Neuronal stem cell (in vitro differentiated cells): ENCODE measurements around the gene PKD2L2.
"Not testable (repeated sequence)": the region's sequence is repeated elsewhere in the genome, so short reads cannot be mapped to it uniquely, and the experiment has no call there.

Source experiments
- DNase-seq: peaks from one replicate; pipeline ENCODE4 v3.0.0-alpha.2; 2013; ENCODE audit warnings: low spot score
- H2AFZ ChIP-seq: one replicate; pipeline ENCODE4 v1.6.1; 2013; ENCODE audit warnings: mild to moderate bottlenecking, low read length, inconsistent platforms
- H2AK5ac ChIP-seq: 2 replicates; pipeline ENCODE4 v1.6.1; 2013; ENCODE audit warnings: low read depth, mild to moderate bottlenecking, inconsistent platforms, low read length, moderate library complexity, mixed read lengths
- H2BK120ac ChIP-seq: 2 replicates; pipeline ENCODE4 v1.6.1; 2013; ENCODE audit warnings: low read depth, mild to moderate bottlenecking, inconsistent platforms, low read length, moderate library complexity, mixed read lengths
- H2BK12ac ChIP-seq: one replicate; pipeline ENCODE4 v1.6.1; 2013; ENCODE audit warnings: low read length, inconsistent platforms
- H2BK15ac ChIP-seq: 2 replicates; pipeline ENCODE4 v1.6.1; 2013; ENCODE audit warnings: mild to moderate bottlenecking, low read length, inconsistent platforms, mixed read lengths
- H2BK5ac ChIP-seq: one replicate; pipeline ENCODE4 v1.6.1; 2013; ENCODE audit warnings: inconsistent platforms, mild to moderate bottlenecking, low read length, moderate library complexity
- H3K14ac ChIP-seq: one replicate; pipeline ENCODE4 v1.6.1; 2013; ENCODE audit warnings: low read length, inconsistent platforms
- H3K18ac ChIP-seq: 2 replicates; pipeline ENCODE4 v1.6.1; 2013; ENCODE audit warnings: low read length, inconsistent platforms
- H3K23ac ChIP-seq: 2 replicates; pipeline ENCODE4 v1.6.1; 2013; ENCODE audit warnings: low read depth, mild to moderate bottlenecking, mixed read lengths, low read length, inconsistent platforms; ENCODE audit not compliant: poor library complexity
- H3K27ac ChIP-seq: replicated peaks from 3 replicates; pipeline ENCODE4 v1.5.1; 2013; ENCODE audit warnings: low read length, inconsistent platforms
- H3K27me3 ChIP-seq, 3 experiments: 2 replicates each; pipeline ENCODE4 v1.6.1; 2013; ENCODE audit warnings: low read length in 3 of 3, mild to moderate bottlenecking in 2 of 3, inconsistent platforms in 1 of 3, low read depth in 1 of 3, mixed read lengths in 1 of 3, moderate library complexity in 1 of 3; ENCODE audit not compliant: control insufficient read depth in 3 of 3, insufficient read depth in 3 of 3
- H3K36me3 ChIP-seq, 2 donors: replicated peaks in 1 of 2; 2 replicates each; pipeline ENCODE4 v1.6.1; 2013; ENCODE audit warnings: low read length in 2 of 2; ENCODE audit not compliant: control insufficient read depth in 2 of 2, insufficient read depth in 2 of 2
- H3K4ac ChIP-seq: 2 replicates; pipeline ENCODE4 v1.6.1; 2013; ENCODE audit warnings: inconsistent platforms, mild to moderate bottlenecking, low read length, moderate library complexity
- H3K4me1 ChIP-seq, 2 donors: 1 replicate in 1 of 2; 2 replicates in 1 of 2; pipeline ENCODE4 v1.6.1; 2013; ENCODE audit warnings: low read length in 2 of 2, low read depth in 1 of 2; ENCODE audit not compliant: control insufficient read depth in 2 of 2, insufficient read depth in 1 of 2
- H3K4me2 ChIP-seq: one replicate; pipeline ENCODE4 v1.6.1; 2013; ENCODE audit warnings: mild to moderate bottlenecking, low read length, inconsistent platforms; ENCODE audit not compliant: insufficient read depth, poor library complexity, severe bottlenecking
- H3K4me3 ChIP-seq, 2 donors: 2 replicates each; pipeline ENCODE4 v1.5.1; 2013; ENCODE audit warnings: low read length in 2 of 2, mild to moderate bottlenecking in 2 of 2, inconsistent platforms in 1 of 2, moderate library complexity in 1 of 2
- H3K79me1 ChIP-seq: one replicate; pipeline ENCODE4 v1.6.1; 2013; ENCODE audit warnings: low read depth, mild to moderate bottlenecking, inconsistent platforms, low read length, moderate library complexity
- H3K9ac ChIP-seq: one replicate; pipeline ENCODE4 v1.6.1; 2013; ENCODE audit warnings: mild to moderate bottlenecking, low read depth, low read length, inconsistent platforms; ENCODE audit not compliant: poor library complexity
- H3K9me3 ChIP-seq, 2 donors: replicated peaks in 1 of 2; 2 replicates each; pipeline versions ENCODE3 to v1.6.1; 2013; ENCODE audit warnings: low read length in 2 of 2, mild to moderate bottlenecking in 2 of 2, inconsistent platforms in 1 of 2, low read depth in 1 of 2, mixed read lengths in 1 of 2, moderate library complexity in 1 of 2; ENCODE audit not compliant: control insufficient read depth in 2 of 2, insufficient read depth in 1 of 2
- H4K8ac ChIP-seq: one replicate; pipeline ENCODE4 v1.6.1; 2013; ENCODE audit warnings: low read depth, mild to moderate bottlenecking, inconsistent platforms, low read length, moderate library complexity
- H4K91ac ChIP-seq: one replicate; pipeline ENCODE4 v1.6.1; 2013; ENCODE audit warnings: low read length, low read depth, mild to moderate bottlenecking, inconsistent platforms; ENCODE audit not compliant: poor library complexity
- WGBS, 2 donors: extraction: QIAGEN DNeasy Blood & Tissue Kit; methylation state at CpG; one replicate each; pipeline ENCODE4 v1.1.7; 2013; ENCODE audit warnings: missing lambda C conversion rate in 2 of 2, mixed read lengths in 1 of 2; ENCODE audit not compliant: insufficient read length in 2 of 2, insufficient replicate concordance in 1 of 2; ENCODE audit errors: extremely low coverage in 2 of 2; 5-methylcytosine and 5-hydroxymethylcytosine counted together

Gene PKD2L2

GRCh38 chr5:137847687-137848086 is 41.6 kb upstream of the PKD2L2 start:
- H4K8ac ChIP-seq, result no peak overlapping the region
- no peaks in the 10 kb centered on the region for H3K79me1 ChIP-seq
- no peak overlapping the region for H2BK15ac ChIP-seq
- no peaks in the 10 kb centered on the region for H3K9me3 ChIP-seq
- H2BK120ac ChIP-seq, result no peak overlapping the region
- no peak overlapping the region for H2BK12ac ChIP-seq
- H3K18ac ChIP-seq, result no peak overlapping the region
- no peak overlapping the region for H2AFZ ChIP-seq
- H3K4me2 ChIP-seq, result no peak overlapping the region
- no peaks in the 10 kb centered on the region for H3K36me3 ChIP-seq
- H3K4me3 ChIP-seq, result no peak overlapping the region
- no peaks in the 10 kb centered on the region for H3K4me1 ChIP-seq
- no peak for DNase-seq
- no peak overlapping the region for H2BK5ac ChIP-seq
- H3K27ac ChIP-seq, result no peak overlapping the region
- H3K14ac ChIP-seq, result no peak overlapping the region
- H3K9ac ChIP-seq, result no peak overlapping the region
- H2AK5ac ChIP-seq, result no peak overlapping the region
- no peak overlapping the region for H3K23ac ChIP-seq
- H3K27me3 ChIP-seq, result no peaks in the 10 kb centered on the region
- no peak overlapping the region for H3K4ac ChIP-seq
- whole genome bisulfite sequencing, 2 donors, result no CpG with 5 or more reads among the region's 6 CpGs
- no peak overlapping the region for H4K91ac ChIP-seq

DNA sequence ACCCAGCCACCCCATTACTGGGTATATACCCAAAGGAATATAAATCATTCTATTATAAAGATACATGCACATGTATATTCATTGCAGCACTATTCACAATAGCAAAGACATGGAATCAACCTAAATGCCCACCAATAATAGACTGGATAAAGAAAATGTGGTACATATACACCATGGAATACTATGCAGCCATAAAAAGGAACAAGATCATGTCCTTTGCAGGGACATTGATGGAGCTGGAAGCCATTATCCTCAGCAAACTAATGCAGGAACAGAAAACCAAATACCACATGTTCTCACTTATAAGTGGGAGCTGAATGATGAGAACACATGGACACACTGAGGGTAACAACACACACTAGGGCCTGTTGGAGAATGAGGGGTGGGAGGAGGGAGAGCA is 36.1 kb upstream of the PKD2L2 start:
- not testable (repeated sequence) for H3K4me2 ChIP-seq, H3K18ac ChIP-seq, H4K8ac ChIP-seq, H3K4me1 ChIP-seq, H3K9me3 ChIP-seq, H2BK5ac ChIP-seq, DNase-seq, H3K14ac ChIP-seq, H3K27me3 ChIP-seq, H3K36me3 ChIP-seq, H2AK5ac ChIP-seq, H2AFZ ChIP-seq, H3K23ac ChIP-seq, H3K4me3 ChIP-seq, H2BK15ac ChIP-seq, H2BK12ac ChIP-seq, H4K91ac ChIP-seq, H3K27ac ChIP-seq, H3K9ac ChIP-seq, H3K4ac ChIP-seq, H2BK120ac ChIP-seq, H3K79me1 ChIP-seq

DNA sequence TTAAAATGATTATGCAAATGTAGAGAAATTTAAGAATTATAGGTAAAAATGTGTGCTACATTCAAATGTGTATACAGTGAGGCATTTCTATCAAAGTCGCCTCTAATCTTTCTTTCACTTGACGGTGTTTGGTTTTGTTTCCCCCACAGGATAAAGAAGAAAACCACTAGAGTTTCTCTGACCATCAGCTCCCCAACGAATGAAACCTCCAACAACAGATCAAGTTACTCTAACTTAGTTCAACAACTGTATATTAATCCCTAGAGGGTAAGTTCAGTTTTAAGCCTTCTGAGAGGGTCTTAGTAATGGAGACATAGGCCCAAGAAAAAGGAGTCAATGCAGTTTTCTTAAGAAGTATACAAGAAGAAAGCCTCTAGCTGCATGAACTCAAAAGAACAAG is 33.1 kb upstream of the PKD2L2 start:
- Histone ChIP-seq H2BK12ac (no peak overlapping the region), H2BK15ac (no peak overlapping the region), H3K23ac (no peak overlapping the region), H3K14ac (no peak overlapping the region), H3K36me3 (no peaks in the 10 kb centered on the region), H3K4me3 (no peak overlapping the region), H2BK5ac (no peak overlapping the region), H3K9ac (no peak overlapping the region), H3K4ac (no peak overlapping the region), H3K9me3 (peaks cover 0 to 2% of the 10 kb centered on the region in 2 donors), H2AFZ (no peak overlapping the region), H3K27ac (no peak overlapping the region), H2BK120ac (no peak overlapping the region), H3K4me2 (no peak overlapping the region), H2AK5ac (no peak overlapping the region), H4K8ac (no peak overlapping the region), H3K27me3 (peaks cover 0 to 22% (median 0%) of the 10 kb centered on the region in 3 experiments), H3K79me1 (no peaks in the 10 kb centered on the region), H3K18ac (no peak overlapping the region), H4K91ac (no peak overlapping the region), H3K4me1 (peaks cover 0 to 1% of the 10 kb centered on the region in 2 donors)
- no CpG with 5 or more reads among the region's 3 CpGs for WGBS, 2 donors
- no peak for DNase-seq

DNA sequence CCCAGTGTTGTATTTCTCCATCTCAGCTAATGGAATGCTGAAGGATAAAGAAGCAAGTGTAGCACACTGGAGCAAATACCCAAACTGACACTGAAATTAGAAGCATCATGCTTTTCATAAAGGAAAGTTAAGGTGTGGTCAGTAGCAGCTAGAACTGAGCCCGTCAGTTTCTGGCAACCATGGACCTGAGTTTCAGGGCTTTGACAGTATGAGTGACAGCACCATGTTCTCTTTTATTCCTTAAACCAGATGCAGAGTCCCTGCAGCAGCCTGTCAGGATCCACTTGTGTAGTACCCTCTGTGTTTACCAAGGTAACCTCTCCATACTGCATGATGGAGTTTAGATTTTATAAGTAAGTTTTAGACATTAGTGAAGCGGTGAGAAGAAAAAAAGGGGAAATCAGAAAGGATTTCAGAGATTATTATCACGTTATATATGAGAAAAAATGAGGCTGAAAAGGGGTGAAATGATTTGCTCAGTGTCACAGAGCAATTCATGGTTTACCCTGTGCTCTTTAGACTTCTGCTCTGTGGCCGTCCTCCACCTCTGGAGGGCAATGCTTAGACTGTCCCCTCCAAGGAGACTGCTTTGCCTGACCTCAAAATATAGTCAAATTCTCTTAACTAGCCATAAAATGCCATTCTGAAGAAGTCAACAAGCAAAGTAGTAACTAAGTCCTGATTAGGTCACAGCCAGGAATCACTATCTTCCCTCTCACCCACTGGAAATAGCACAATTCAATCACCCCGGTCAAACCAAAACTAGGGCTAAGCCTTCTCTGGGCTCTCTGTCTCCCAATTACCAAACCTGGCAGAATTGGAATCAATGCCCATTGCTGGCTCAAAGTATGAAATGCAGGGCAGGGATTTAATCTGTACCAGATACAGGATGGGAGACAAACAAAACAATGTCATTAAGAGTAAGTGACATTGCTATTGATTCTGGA is 32.1 kb upstream of the PKD2L2 start:
- no peak for DNase-seq
- H3K79me1 ChIP-seq, result no peaks in the 10 kb centered on the region
- H2BK120ac ChIP-seq, result no peak overlapping the region
- H2BK5ac ChIP-seq, result no peak overlapping the region
- H3K14ac ChIP-seq, result no peak overlapping the region
- no peak overlapping the region for H3K4ac ChIP-seq
- no peak overlapping the region for H2AK5ac ChIP-seq
- 100% methylated on average over 1 of the region's 5 CpGs; no CpG with 5 or more reads in 1 of the 2 donors for WGBS, 2 donors
- no peak overlapping the region for H3K23ac ChIP-seq
- no peak overlapping the region for H3K4me3 ChIP-seq
- peaks cover 0 to 1% of the 10 kb centered on the region in 2 donors for H3K4me1 ChIP-seq
- no peak overlapping the region for H2BK15ac ChIP-seq
- peaks cover 0 to 2% of the 10 kb centered on the region in 2 donors for H3K9me3 ChIP-seq
- H3K4me2 ChIP-seq, result no peak overlapping the region
- H2AFZ ChIP-seq, result no peak overlapping the region
- no peak overlapping the region for H4K91ac ChIP-seq
- H3K27ac ChIP-seq, result no peak overlapping the region
- no peaks in the 10 kb centered on the region for H3K36me3 ChIP-seq
- no peak overlapping the region for H3K9ac ChIP-seq
- no peak overlapping the region for H4K8ac ChIP-seq
- peaks cover 0 to 26% (median 0%) of the 10 kb centered on the region in 3 experiments for H3K27me3 ChIP-seq
- no peak overlapping the region for H3K18ac ChIP-seq
- no peak overlapping the region for H2BK12ac ChIP-seq
